SK-N-SH (cell line): ENCODE results near the gene ROBO4. TPM values are rescaled to one million over a fixed set of nuclear protein-coding genes. Genes with fewer than 3 reads are reported as not detected.

ENCODE experiments used
- CTCF ChIA-PET: fragments of 300-600, 350-600 bp; formaldehyde crosslinking; extraction: SDS; loops from one replicate; lab custom pipeline; 2021; lab: Yijun Ruan, JAX
- POLR2A ChIA-PET: fragments of 350-600 bp; sonication (Branson Sonifier 250); formaldehyde crosslinking; extraction: SDS; loops from one replicate; lab custom pipeline; 2020; ENCODE audit warnings: antibody characterized with exemption, inconsistent platforms; lab: Yijun Ruan, JAX
- DNase-seq: peaks from one replicate; pipeline ENCODE4 v3.0.0; 2012
- H2AFZ ChIP-seq: fragments of 200-600 bp; sonication (generic); 2 replicates; pipeline ENCODE4 v1.8.1; 2016; ENCODE audit warnings: antibody characterized with exemption, mild to moderate bottlenecking, low read depth
- H3F3A ChIP-seq: fragments of 200-600 bp; sonication (generic); replicated peaks from 2 replicates; pipeline ENCODE3; 2016; ENCODE audit warnings: antibody characterized with exemption, mild to moderate bottlenecking; ENCODE audit not compliant: insufficient read depth
- H3K27ac ChIP-seq, 2 experiments: fragments of 200-500 bp in 1 of 2; fragments of 200-600 bp in 1 of 2; sonication (Bioruptor generic) in 1 of 2; sonication (generic), shearing (Covaris generic) in 1 of 2; 2 replicates each; pipeline versions ENCODE4 v1.5.1 to v1.6.1; 2014 to 2016; ENCODE audit warnings: low read depth in 2 of 2, inconsistent platforms in 1 of 2, low read length in 1 of 2, mild to moderate bottlenecking in 1 of 2, mixed read lengths in 1 of 2
- H3K27me3 ChIP-seq: fragments of 200-600 bp; sonication (generic), shearing (Covaris generic); 2 replicates; pipeline ENCODE4 v1.6.1; 2016; ENCODE audit warnings: mixed run types; ENCODE audit not compliant: insufficient read depth
- H3K36me3 ChIP-seq, 2 experiments: fragments of 200-500 bp in 1 of 2; fragments of 200-600 bp in 1 of 2; sonication (Bioruptor generic) in 1 of 2; sonication (generic) in 1 of 2; replicated peaks in 1 of 2; 2 replicates each; pipeline versions ENCODE3 to v1.5.1; 2014 to 2016; ENCODE audit warnings: low read length in 1 of 2, mild to moderate bottlenecking in 1 of 2; ENCODE audit not compliant: insufficient read depth in 2 of 2, control insufficient read depth in 1 of 2
- H3K4me1 ChIP-seq, 2 experiments: fragments of 200-500 bp in 1 of 2; fragments of 200-600 bp in 1 of 2; sonication (Bioruptor generic) in 1 of 2; sonication (generic), shearing (Covaris generic) in 1 of 2; 2 replicates each; pipeline versions ENCODE4 v1.5.1 to v1.6.1; 2014 to 2016; ENCODE audit warnings: low read depth in 1 of 2, low read length in 1 of 2, mixed run types in 1 of 2; ENCODE audit not compliant: insufficient read depth in 2 of 2, control insufficient read depth in 1 of 2
- H3K4me2 ChIP-seq: fragments of 200-600 bp; sonication (generic), shearing (Covaris generic); 2 replicates; pipeline ENCODE4 v1.6.1; 2017; ENCODE audit warnings: mixed run types
- H3K4me3 ChIP-seq, 2 experiments: fragments of 200-500 bp in 1 of 2; fragments of 200-600 bp in 1 of 2; sonication (Bioruptor generic) in 1 of 2; sonication (generic), shearing (Covaris generic) in 1 of 2; 2 replicates each; pipeline versions ENCODE4 v1.5.1 to v1.8.1; 2014 to 2016; ENCODE audit warnings: low read depth in 2 of 2, inconsistent platforms in 1 of 2, low read length in 1 of 2, mild to moderate bottlenecking in 1 of 2, mixed read lengths in 1 of 2, moderate library complexity in 1 of 2
- H3K79me2 ChIP-seq: fragments of 200-600 bp; sonication (generic); 2 replicates; pipeline ENCODE4 v1.8.1; 2017; ENCODE audit warnings: mild to moderate bottlenecking; ENCODE audit not compliant: insufficient read depth
- H3K9ac ChIP-seq: fragments of 200-600 bp; sonication (generic); 2 replicates; pipeline ENCODE4 v1.6.1; 2017; ENCODE audit warnings: mixed run types
- H3K9me2 ChIP-seq: fragments of 200-600 bp; sonication (generic); 2 replicates; pipeline ENCODE4 v1.6.1; 2017; ENCODE audit warnings: mixed run types
- H3K9me3 ChIP-seq: fragments of 200-600 bp; sonication (generic); 2 replicates; pipeline ENCODE4 v1.6.1; 2017; ENCODE audit warnings: mixed run types, mild to moderate bottlenecking, moderate library complexity
- H4K20me1 ChIP-seq: fragments of 200-600 bp; sonication (generic); 2 replicates; pipeline ENCODE4 v1.6.1; 2017; ENCODE audit warnings: mild to moderate bottlenecking, mixed run types; ENCODE audit not compliant: insufficient read depth
- CTCF ChIP-seq: fragments of 200-600 bp; sonication (generic); IDR thresholded peaks from 2 replicates; pipeline ENCODE4 v1.6.1; 2017; ENCODE audit warnings: antibody characterized with exemption, mild to moderate bottlenecking, moderate library complexity
- FOSL2 ChIP-seq: IDR thresholded peaks from 2 replicates; pipeline ENCODE4 v1.4.0; 2012; ENCODE audit warnings: low read depth, mild to moderate bottlenecking, moderate library complexity, borderline replicate concordance
- GABPA ChIP-seq: IDR thresholded peaks from 2 replicates; pipeline ENCODE4 v1.4.0; 2012; ENCODE audit warnings: low read depth, mild to moderate bottlenecking
- IRF3 ChIP-seq: fragments of 150-350 bp; IDR thresholded peaks from 2 replicates; pipeline ENCODE4 v1.6.1; 2016; ENCODE audit warnings: mild to moderate bottlenecking, low read depth, low read length
- JUND ChIP-seq: IDR thresholded peaks from 2 replicates; pipeline ENCODE4 v1.4.0; 2012
- MAX ChIP-seq: IDR thresholded peaks from 2 replicates; pipeline ENCODE4 v1.4.0; 2012; ENCODE audit warnings: low read depth
- MEF2A ChIP-seq: IDR thresholded peaks from 2 replicates; pipeline ENCODE4 v1.4.0; 2012; ENCODE audit warnings: low read depth, borderline replicate concordance
- NFIC ChIP-seq: IDR thresholded peaks from 2 replicates; pipeline ENCODE4 v1.4.0; 2012; ENCODE audit warnings: borderline replicate concordance
- NRF1 ChIP-seq: IDR thresholded peaks from 2 replicates; pipeline ENCODE4 v1.6.1; 2012; ENCODE audit warnings: low read depth, mild to moderate bottlenecking, low read length
- PBX3 ChIP-seq: IDR thresholded peaks from 2 replicates; pipeline ENCODE4; 2012
- POLR2AphosphoS5 ChIP-seq: IDR thresholded peaks from 2 replicates; pipeline ENCODE4 v1.6.1; 2012; ENCODE audit warnings: low read depth, low read length
- REST ChIP-seq: IDR thresholded peaks from 2 replicates; pipeline ENCODE4 v1.6.1; 2012; ENCODE audit warnings: mild to moderate bottlenecking, low read depth, low read length, moderate library complexity
- RXRA ChIP-seq: IDR thresholded peaks from 2 replicates; pipeline ENCODE4 v1.4.0; 2012; ENCODE audit warnings: low read depth, mild to moderate bottlenecking, borderline replicate concordance
- SIN3A ChIP-seq: IDR thresholded peaks from 2 replicates; pipeline ENCODE4 v1.6.1; 2012; ENCODE audit warnings: low read depth, mild to moderate bottlenecking, low read length, moderate library complexity, borderline replicate concordance
- SMC3 ChIP-seq: IDR thresholded peaks from 2 replicates; pipeline ENCODE4 v1.6.1; 2012; ENCODE audit warnings: low read depth, low read length, improper control_type of control experiment
- YY1 ChIP-seq: IDR thresholded peaks from 2 replicates; pipeline ENCODE4 v1.4.0; 2012; ENCODE audit warnings: low read depth, mild to moderate bottlenecking
- ZBTB33 ChIP-seq: IDR thresholded peaks from 2 replicates; pipeline ENCODE4 v1.4.0; 2012; ENCODE audit warnings: low read depth, borderline replicate concordance
- WGBS: methylation state at CpG from one replicate; pipeline ENCODE4 v1.1.6; 2017; ENCODE audit warnings: low lambda C conversion rate; 5-methylcytosine and 5-hydroxymethylcytosine counted together
- polyA plus RNA-seq, 3 experiments: library from polyadenylated mRNA; depleted of rRNA; stranded (reverse); fragments of >200 nt; gene quantifications; 2 replicates each; pipeline ENCODE4 v1.2.3, GENCODE V29; 2012

ROBO4 gene
- polyA plus RNA-seq, 1 of the 3 experiments (the other 2 are of a cell fraction), result 0.95 TPM

- no peak for TF ChIP-seq MAX
These were observed 54.1 kb downstream of the ROBO4 start (continued) for GRCh38 chr11:124843616-124843910.

GRCh38 chr11:124842305-124842704 is 55.4 kb downstream of the ROBO4 start:
- Histone ChIP-seq H3K27me3 (peaks cover 36% of the 10 kb centered on the region; the same call in 1 of the 2 replicates), H3K9ac (no peak overlapping the region), H3K4me3 (no peak overlapping the region), H2AFZ (no peak overlapping the region), H3K4me1 (peaks cover under 1 to 12% of the 10 kb centered on the region in 2 experiments; a peak in 1 of 4 replicates), H3K4me2 (no peak overlapping the region), H3K36me3 (no peaks in the 10 kb centered on the region), H3K9me2 (no peaks in the 10 kb centered on the region), H3F3A (peaks cover 6% of the 10 kb centered on the region), H3K27ac (no peak overlapping the region)
- CTCF ChIA-PET, result interaction anchor here (0.7 to 17.8 kb wide), 4 partner anchors 26 to 463 kb away, joined by 3 to 220 read pairs (median 8); partner anchors contain the start of gene ROBO3
- no peak for DNase-seq
- WGBS, result 81% methylated on average over 4 of the region's 4 CpGs
- TF ChIP-seq SMC3 (no peak), NRF1 (no peak), SIN3A (no peak), NFIC (no peak), CTCF (no peak), YY1 (no peak), GABPA (no peak), PBX3 (no peak), REST (no peak), POLR2AphosphoS5 (no peak), FOSL2 (no peak), MAX (no peak), RXRA (no peak), MEF2A (no peak), JUND (no peak), ZBTB33 (no peak), IRF3 (no peak)
- TF ChIP-seq, all 33 proteins: peak for 0
- H3K79me2 ChIP-seq, result no peaks in the 10 kb centered on the region
- no peaks in the 10 kb centered on the region for H3K9me3 ChIP-seq
- POLR2A ChIA-PET, result interaction anchor here (1.1 kb wide), 1 partner anchor 42 kb away, joined by 3 read pairs; the partner anchor contains the start of gene MSANTD2
- no peaks in the 10 kb centered on the region for H4K20me1 ChIP-seq
